CD8-positive, alpha-beta memory T cell (primary cell): ENCODE results near the gene TMEM106B. TPM values are rescaled to one million over a fixed set of nuclear protein-coding genes. Genes with fewer than 3 reads are reported as not detected.
"Not testable (repeated sequence)": the region's sequence is repeated elsewhere in the genome, so short reads cannot be mapped to it uniquely, and the experiment has no call there.

ENCODE experiments used
- CTCF ChIA-PET: fragments of 350-600 bp; sonication (Branson Sonifier 250); formaldehyde crosslinking; loops from one replicate; lab custom pipeline; 2021; ENCODE audit warnings: antibody characterized with exemption; lab: Charles Lee
- POLR2A ChIA-PET: fragments of 350-600 bp; sonication (Branson Sonifier 250); formaldehyde crosslinking; loops from one replicate; lab custom pipeline; 2021; ENCODE audit warnings: antibody characterized with exemption; lab: Charles Lee
- DNase-seq, 5 donors: peaks; one replicate each; pipeline versions ENCODE4 v3.0.0 to v3.0.0-alpha.2; 2020 to 2022; ENCODE audit warnings: mixed read lengths in 1 of 5
- H3K27ac ChIP-seq: one replicate; pipeline ENCODE4 v1.7.0; 2013; ENCODE audit warnings: low read depth, mild to moderate bottlenecking, low read length, moderate library complexity
- H3K27me3 ChIP-seq: 2 replicates; pipeline ENCODE4 v1.7.0; 2013; ENCODE audit warnings: low read length, mild to moderate bottlenecking; ENCODE audit not compliant: insufficient read depth, poor library complexity, severe bottlenecking
- H3K36me3 ChIP-seq: 2 replicates; pipeline ENCODE4 v1.7.0; 2013; ENCODE audit warnings: mild to moderate bottlenecking, low read length, moderate library complexity; ENCODE audit not compliant: insufficient read depth
- H3K4me1 ChIP-seq: 2 replicates; pipeline ENCODE4 v1.7.0; 2013; ENCODE audit warnings: mild to moderate bottlenecking, low read length, moderate library complexity; ENCODE audit not compliant: insufficient read depth
- H3K4me3 ChIP-seq: 2 replicates; pipeline ENCODE4 v1.7.0; 2013; ENCODE audit warnings: mild to moderate bottlenecking, low read length
- H3K9me3 ChIP-seq: 2 replicates; pipeline ENCODE4 v1.7.0; 2013; ENCODE audit warnings: mild to moderate bottlenecking, low read length
- H3K27ac Mint-ChIP-seq, 8 donors: one replicate each; pipeline ENCODE4 v1.8.0; 2020 to 2021; ENCODE audit warnings: mixed read lengths in 8 of 8, mild to moderate bottlenecking in 6 of 8, inconsistent platforms in 3 of 8, moderate library complexity in 3 of 8
- H3K27me3 Mint-ChIP-seq, 2 donors: one replicate each; pipeline ENCODE4 v1.8.0; 2020 to 2021; ENCODE audit warnings: mixed read lengths in 2 of 2, mild to moderate bottlenecking in 1 of 2, moderate library complexity in 1 of 2
- H3K36me3 Mint-ChIP-seq, 3 donors: one replicate each; pipeline ENCODE4 v1.8.0; 2020 to 2021; ENCODE audit warnings: mixed read lengths in 3 of 3, inconsistent platforms in 1 of 3, mild to moderate bottlenecking in 1 of 3
- H3K4me1 Mint-ChIP-seq, 3 donors: one replicate each; pipeline ENCODE4 v1.8.0; 2020 to 2021; ENCODE audit warnings: mixed read lengths in 3 of 3, inconsistent platforms in 1 of 3, mild to moderate bottlenecking in 1 of 3
- H3K4me3 Mint-ChIP-seq, 7 donors: one replicate each; pipeline ENCODE4 v1.8.0; 2020 to 2021; ENCODE audit warnings: mixed read lengths in 7 of 7, mild to moderate bottlenecking in 6 of 7, moderate library complexity in 4 of 7, inconsistent platforms in 2 of 7
- H3K9me3 Mint-ChIP-seq, 5 donors: one replicate each; pipeline ENCODE4 v1.8.0; 2020 to 2022; ENCODE audit warnings: mixed read lengths in 5 of 5, mild to moderate bottlenecking in 3 of 5, moderate library complexity in 2 of 5, inconsistent platforms in 1 of 5
- polyA plus RNA-seq: library from polyadenylated mRNA; unstranded; fragments of 300-500 nt; fragmentation: Illumina TruSeq; gene quantifications from one replicate; pipeline ENCODE4 v1.2.3, GENCODE V29; 2021
- total RNA-seq, 2 experiments: library from RNA; stranded (reverse); gene quantifications; one replicate each; pipeline ENCODE4 v1.2.3, GENCODE V29; 2021

Gene TMEM106B
- total RNA-seq (10 to 100 TPM; 26.8 to 27.3 TPM), polyA plus RNA-seq (32.7 TPM)

GRCh38 chr7:12211054-12211710 lies at the start of gene TMEM106B:
Gene TMEM106B (plus strand): TSS chr7:12211294. CDS start chr7:12214811, 3,517 bp downstream.
- peak within 1 kb of the TSS; percentile 95 for H3K4me3 ChIP-seq
- POLR2A ChIA-PET = interaction anchor here (0.6 to 2.1 kb wide), 9 partner anchors 8 to 111 kb away, joined by 3 to 9 read pairs (median 3); no protein-coding TSS in a partner anchor
- H3K4me1 Mint-ChIP-seq = peaks cover 42 to 50% (median 46%) of the 10 kb centered on the region in 3 donors
- no peaks in the 10 kb centered on the region for H3K9me3 Mint-ChIP-seq
- H3K36me3 Mint-ChIP-seq = peaks cover 2 to 32% (median 6%) of the 10 kb centered on the region in 3 donors
- peak; percentile 97 to 99 (median 98) for DNase-seq
- H3K4me3 Mint-ChIP-seq = peak within 1 kb of the TSS; percentile 92 to 100 (median 97)
- CTCF ChIA-PET = interaction anchor here (0.7 to 2.3 kb wide), 8 partner anchors 9 to 111 kb away, joined by 3 to 5 read pairs (median 4); no protein-coding TSS in a partner anchor
- H3K27ac ChIP-seq = peak within 1 kb of the TSS; percentile 94
- peaks cover 0 to 2% of the 10 kb centered on the region in 2 donors for H3K27me3 Mint-ChIP-seq
- H3K9me3 ChIP-seq = no peaks in the 10 kb centered on the region
- peaks cover 7% of the 10 kb centered on the region for H3K36me3 ChIP-seq
- no peaks in the 10 kb centered on the region for H3K27me3 ChIP-seq
- peaks cover 21% of the 10 kb centered on the region for H3K4me1 ChIP-seq
- H3K27ac Mint-ChIP-seq = peak within 1 kb of the TSS; percentile 93 to 100 (median 100)

- H3K4me3 ChIP-seq = no peak overlapping the region
- Mint-ChIP-seq H3K4me3 (no peak overlapping the region), H3K27me3 (peaks cover 0 to 4% of the 10 kb centered on the region in 2 donors), H3K27ac (peak overlapping the region in 1 of 8 donors; percentile 12), H3K4me1 (peaks cover 2 to 15% (median 11%) of the 10 kb centered on the region in 3 donors), H3K9me3 (peaks cover 4 to 24% (median 19%) of the 10 kb centered on the region in 5 donors), H3K36me3 (peaks cover 0 to 28% (median 0%) of the 10 kb centered on the region in 3 donors)
- H3K9me3 ChIP-seq = no peaks in the 10 kb centered on the region
- DNase-seq = no peak
- H3K4me1 ChIP-seq = no peaks in the 10 kb centered on the region
- H3K27me3 ChIP-seq = no peaks in the 10 kb centered on the region
- ChIA-PET CTCF (no interaction called here), POLR2A (no interaction called here)
- H3K27ac ChIP-seq = no peak overlapping the region
- H3K36me3 ChIP-seq = no peaks in the 10 kb centered on the region
These were observed 48.5 kb upstream of the TMEM106B start for GRCh38 chr7:12162415-12163113.

DNA sequence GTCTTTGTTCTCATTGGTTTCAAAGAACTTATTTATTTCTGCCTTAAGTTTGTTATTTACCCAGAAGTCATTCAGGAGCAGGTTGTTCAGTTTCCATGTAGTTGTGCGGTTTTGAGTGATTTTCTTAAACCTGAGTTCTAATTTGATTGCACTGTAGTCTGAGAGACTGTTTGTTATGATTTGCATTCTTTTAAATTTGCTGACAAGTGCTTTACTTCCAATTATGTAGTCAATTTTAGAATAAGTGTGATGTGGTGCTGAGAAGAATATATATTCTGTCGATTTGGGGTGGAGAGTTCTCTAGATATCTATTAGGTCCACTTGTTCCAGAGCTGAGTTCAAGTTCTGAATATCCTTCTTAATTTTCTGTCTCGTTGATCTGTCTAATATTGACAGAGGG lies 43.0 kb upstream of the TMEM106B start:
- Mint-ChIP-seq H3K9me3 (peaks cover 12 to 50% (median 40%) of the 10 kb centered on the region in 5 donors), H3K4me1 (peaks cover 22 to 34% (median 27%) of the 10 kb centered on the region in 3 donors), H3K36me3 (peaks cover 2 to 55% (median 5%) of the 10 kb centered on the region in 3 donors), H3K27ac (peak overlapping the region in 1 of 8 donors; percentile 3)
- H3K4me1 ChIP-seq = peaks cover 17% of the 10 kb centered on the region
- H3K9me3 ChIP-seq, H3K36me3 ChIP-seq, H3K27ac ChIP-seq, H3K27me3 Mint-ChIP-seq, H3K27me3 ChIP-seq, H3K4me3 Mint-ChIP-seq, DNase-seq, H3K4me3 ChIP-seq, POLR2A ChIA-PET, CTCF ChIA-PET: not testable (repeated sequence)

DNA sequence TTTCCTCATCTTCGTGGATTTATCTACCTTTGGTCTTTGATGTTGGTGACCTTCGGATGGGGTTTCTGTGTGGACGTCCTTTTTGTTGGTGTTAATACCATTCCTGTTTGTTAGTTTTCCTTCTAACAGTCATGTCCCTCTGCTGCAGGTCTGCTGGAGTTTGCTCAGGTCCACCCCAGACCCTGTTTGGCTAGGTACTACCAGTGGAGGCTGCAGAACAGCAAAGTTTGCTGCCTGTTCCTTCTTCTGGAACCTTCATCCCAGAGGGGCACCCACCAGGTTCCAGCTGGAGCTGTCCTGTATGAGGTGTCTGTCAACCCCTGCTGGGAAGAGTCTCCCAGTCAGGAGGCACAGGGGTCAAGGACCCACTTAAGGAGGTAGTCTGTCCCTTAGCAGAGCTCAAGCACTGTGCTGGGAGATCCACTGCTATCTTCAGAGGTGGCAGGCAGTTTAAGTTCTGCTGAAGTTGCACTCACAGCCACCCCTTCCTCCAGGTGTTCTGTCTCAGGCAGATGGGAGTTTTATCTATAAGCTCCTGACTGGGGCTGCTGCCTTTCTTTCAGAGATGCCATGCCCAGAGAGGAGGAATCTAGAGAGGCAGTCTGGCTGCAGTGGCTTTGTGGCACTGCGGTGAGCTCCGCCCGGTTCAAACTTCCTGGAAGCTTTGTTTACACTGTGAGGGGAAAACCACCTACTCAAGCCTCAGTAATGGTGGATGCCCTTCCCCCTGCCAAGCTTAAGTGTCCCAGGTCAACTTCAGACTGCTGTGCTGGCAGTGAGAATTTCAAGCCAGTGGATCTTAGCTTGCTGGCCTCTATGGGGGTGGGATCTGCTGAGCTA lies 40.9 kb upstream of the TMEM106B start:
- H3K4me1 Mint-ChIP-seq = peaks cover 22 to 32% (median 27%) of the 10 kb centered on the region in 3 donors
- peak; percentile 5 to 56 (median 44) for DNase-seq
- H3K4me3 ChIP-seq = peak overlapping the region; percentile 0
- ChIA-PET CTCF (interaction anchor here (1.2 kb wide), 2 partner anchors 9 to 41 kb away, joined by 3 read pairs; partner anchors contain the start of gene TMEM106B), POLR2A (interaction anchor here (0.9 kb wide), 3 partner anchors 41 to 88 kb away, joined by 3 read pairs; partner anchors contain the start of gene TMEM106B)
- H3K4me3 Mint-ChIP-seq = peak overlapping the region in 6 of 7 donors; percentile 17 to 81 (median 72)
- peaks cover 11 to 24% of the 10 kb centered on the region in 2 donors for H3K27me3 Mint-ChIP-seq
- peaks cover 2 to 55% (median 5%) of the 10 kb centered on the region in 3 donors for H3K36me3 Mint-ChIP-seq
- not testable (repeated sequence) for H3K36me3 ChIP-seq, H3K27me3 ChIP-seq, H3K9me3 ChIP-seq, H3K27ac ChIP-seq
- H3K9me3 Mint-ChIP-seq = peaks cover 12 to 50% (median 40%) of the 10 kb centered on the region in 5 donors
- peak overlapping the region in 7 of 8 donors; percentile 21 to 84 (median 81) for H3K27ac Mint-ChIP-seq
- peaks cover 17% of the 10 kb centered on the region for H3K4me1 ChIP-seq

GRCh38 chr7:12173671-12174070 lies 37.4 kb upstream of the TMEM106B start:
- Mint-ChIP-seq H3K4me1 (peaks cover 22 to 29% (median 27%) of the 10 kb centered on the region in 3 donors), H3K36me3 (peaks cover 0 to 21% (median 2%) of the 10 kb centered on the region in 3 donors), H3K4me3 (no peak overlapping the region), H3K27me3 (peaks cover 7 to 24% of the 10 kb centered on the region in 2 donors), H3K9me3 (peaks cover 0 to 16% (median 11%) of the 10 kb centered on the region in 5 donors), H3K27ac (no peak overlapping the region)
- no peak for DNase-seq
- Histone ChIP-seq H3K4me1 (peaks cover 17% of the 10 kb centered on the region), H3K36me3 (no peaks in the 10 kb centered on the region), H3K4me3 (no peak overlapping the region), H3K9me3 (no peaks in the 10 kb centered on the region), H3K27ac (no peak overlapping the region), H3K27me3 (no peaks in the 10 kb centered on the region)
- ChIA-PET CTCF (no interaction called here), POLR2A (no interaction called here)

GRCh38 chr7:12174931-12175330 lies 36.2 kb upstream of the TMEM106B start:
- H3K27ac Mint-ChIP-seq = no peak overlapping the region
- ChIA-PET CTCF (interaction anchor here (0.7 kb wide), 1 partner anchor 536 kb away, joined by 3 read pairs; no protein-coding TSS in a partner anchor), POLR2A (no interaction called here)
- peaks cover 0 to 3% (median 1%) of the 10 kb centered on the region in 5 donors for H3K9me3 Mint-ChIP-seq
- H3K4me1 Mint-ChIP-seq = peaks cover 15 to 19% (median 17%) of the 10 kb centered on the region in 3 donors
- H3K27ac ChIP-seq = no peak overlapping the region
- peaks cover 0 to 9% (median 0%) of the 10 kb centered on the region in 3 donors for H3K36me3 Mint-ChIP-seq
- H3K36me3 ChIP-seq = no peaks in the 10 kb centered on the region
- no peak overlapping the region for H3K4me3 ChIP-seq
- H3K9me3 ChIP-seq = no peaks in the 10 kb centered on the region
- no peaks in the 10 kb centered on the region for H3K27me3 ChIP-seq
- DNase-seq = no peak
- peaks cover 11% of the 10 kb centered on the region for H3K4me1 ChIP-seq
- peaks cover 7 to 24% of the 10 kb centered on the region in 2 donors for H3K27me3 Mint-ChIP-seq
- H3K4me3 Mint-ChIP-seq = no peak overlapping the region

DNA sequence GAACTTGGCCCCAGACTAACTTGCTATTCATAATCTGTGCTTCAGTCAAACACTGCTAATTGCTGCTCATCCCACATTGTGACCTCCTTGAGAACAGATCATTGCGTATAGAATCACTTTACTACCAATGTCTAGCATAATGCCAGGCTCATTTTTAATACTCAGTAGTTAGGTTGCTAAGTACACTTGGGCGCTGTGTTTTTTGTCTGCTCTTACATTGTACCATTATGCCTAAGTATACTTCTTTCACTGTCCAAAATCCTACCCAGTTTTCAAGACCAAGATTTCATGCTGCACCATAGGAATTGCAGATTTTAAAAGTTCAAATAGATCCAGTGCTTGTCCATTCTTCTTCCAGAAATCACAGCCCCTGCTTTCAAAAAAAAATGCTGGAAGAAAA lies 32.8 kb upstream of the TMEM106B start:
- CTCF ChIA-PET = no interaction called here

More for the DNA sequence above, 32.8 kb upstream of the TMEM106B start:
- Histone ChIP-seq H3K27ac (no peak overlapping the region), H3K36me3 (no peaks in the 10 kb centered on the region), H3K9me3 (no peaks in the 10 kb centered on the region), H3K4me3 (no peak overlapping the region), H3K4me1 (no peaks in the 10 kb centered on the region), H3K27me3 (no peaks in the 10 kb centered on the region)
- Mint-ChIP-seq H3K36me3 (peaks cover 0 to 4% (median 0%) of the 10 kb centered on the region in 3 donors), H3K27ac (no peak overlapping the region), H3K27me3 (peaks cover 7 to 17% of the 10 kb centered on the region in 2 donors), H3K4me1 (no peaks in the 10 kb centered on the region), H3K4me3 (no peak overlapping the region), H3K9me3 (peaks cover 0 to 2% (median 2%) of the 10 kb centered on the region in 5 donors)
- no peak for DNase-seq
- POLR2A ChIA-PET = no interaction called here
